Measurements from ENCODE around the gene ENC1.
"Not testable (repeated sequence)": the region's sequence is repeated elsewhere in the genome, so short reads cannot be mapped to it uniquely, and the experiment has no call there.

ENC1 gene

GRCh38 chr5:74684900-74685851 lies 44.6 kb upstream of the ENC1 start, which contains the start of gene HEXB:
Gene HEXB, plus strand, starts transcription at chr5:74685233. Its CDS starts 28 bp downstream, at chr5:74685261.
- peak within 1 kb of the TSS; percentile 78 for H3K9ac ChIP-seq (ENCODE audit: low read length)

GRCh38 chr5:74679966-74680365 lies 39.4 kb upstream of the ENC1 start:
- Histone ChIP-seq H3K4me3 (ENCODE audit: low read depth, low read length) (no peak overlapping the region), H2AFZ (ENCODE audit: insufficient read depth, low read length, poor library complexity) (no peak overlapping the region), H3K4me2 (ENCODE audit: low read length) (no peak overlapping the region), H2BK5ac (ENCODE audit: low read depth, low read length, poor library complexity) (no peak overlapping the region), H3K36me3 (ENCODE audit: control insufficient read depth in 1 of 2, insufficient read depth in 2 of 2, low read length in 2 of 2) (no peaks in the 10 kb centered on the region), H2AK5ac (ENCODE audit: low read length) (no peak overlapping the region), H2BK120ac (ENCODE audit: insufficient read depth, low read length, poor library complexity) (no peak overlapping the region), H3K79me2 (ENCODE audit: control insufficient read depth, insufficient read depth, low read length, poor library complexity) (no peaks in the 10 kb centered on the region), H3K27me3 (ENCODE audit: insufficient read depth, low read length) (no peaks in the 10 kb centered on the region), H2BK12ac (ENCODE audit: low read length) (no peak overlapping the region), H3K4me1 (ENCODE audit: control insufficient read depth in 1 of 2, insufficient read depth in 2 of 2, low read length in 2 of 2) (no peaks in the 10 kb centered on the region), H3K27ac (ENCODE audit: low read depth, low read length) (no peak overlapping the region), H3K79me1 (ENCODE audit: low read length) (no peaks in the 10 kb centered on the region), H4K8ac (ENCODE audit: low read depth, low read length) (no peak overlapping the region), H4K91ac (ENCODE audit: low read depth, low read length) (no peak overlapping the region), H3K14ac (ENCODE audit: low read length) (no peak overlapping the region), H3K9ac (ENCODE audit: low read length) (no peak overlapping the region), H4K12ac (ENCODE audit: low read depth, low read length) (no peak overlapping the region), H3K4ac (ENCODE audit: low read depth, low read length) (no peak overlapping the region), H3K9me3 (ENCODE audit: insufficient read depth, low read depth, low read length) (no peaks in the 10 kb centered on the region), H3K23ac (ENCODE audit: low read length) (no peak overlapping the region), H3K18ac (ENCODE audit: low read length) (no peak overlapping the region)
- no CpG with 5 or more reads among the region's 4 CpGs for whole genome bisulfite sequencing (ENCODE audit: extremely low coverage, insufficient coverage, insufficient read length)
- no peak for DNase-seq

More at GRCh38 chr5:74684900-74685851, 44.6 kb upstream of the ENC1 start, which contains the start of gene HEXB:
- no peak within 1 kb of the TSS for H2AK5ac ChIP-seq (ENCODE audit: low read length)
- peak; percentile 98 for DNase-seq
- H3K4me3 ChIP-seq (ENCODE audit: low read depth, low read length) = peak within 1 kb of the TSS; percentile 90
- no peak within 1 kb of the TSS for H3K27ac ChIP-seq (ENCODE audit: low read depth, low read length)
- H3K14ac ChIP-seq (ENCODE audit: low read length) = peak within 1 kb of the TSS; percentile 89
- H3K36me3 ChIP-seq (ENCODE audit: control insufficient read depth in 1 of 2, insufficient read depth in 2 of 2, low read length in 2 of 2) = peaks cover under 1% of the 10 kb centered on the region in 2 experiments
- H3K79me2 ChIP-seq (ENCODE audit: control insufficient read depth, insufficient read depth, low read length, poor library complexity) = peaks cover 5% of the 10 kb centered on the region
- H3K4me2 ChIP-seq (ENCODE audit: low read length) = peak within 1 kb of the TSS; percentile 70
- peak within 1 kb of the TSS; percentile 37 for H2BK12ac ChIP-seq (ENCODE audit: low read length)
- peak within 1 kb of the TSS; percentile 87 for H2AFZ ChIP-seq (ENCODE audit: insufficient read depth, low read length, poor library complexity)
- peak within 1 kb of the TSS; percentile 79 for H4K12ac ChIP-seq (ENCODE audit: low read depth, low read length)
- H4K8ac ChIP-seq (ENCODE audit: low read depth, low read length) = peak within 1 kb of the TSS; percentile 88
- H4K91ac ChIP-seq (ENCODE audit: low read depth, low read length) = peak within 1 kb of the TSS; percentile 69
- H2BK120ac ChIP-seq (ENCODE audit: insufficient read depth, low read length, poor library complexity) = peak within 1 kb of the TSS; percentile 86
- peaks cover 5% of the 10 kb centered on the region for H3K79me1 ChIP-seq (ENCODE audit: low read length)
- WGBS (ENCODE audit: extremely low coverage, insufficient coverage, insufficient read length) = no CpG with 5 or more reads among the region's 78 CpGs
- no peak within 1 kb of the TSS for H3K23ac ChIP-seq (ENCODE audit: low read length)
- no peaks in the 10 kb centered on the region for H3K27me3 ChIP-seq (ENCODE audit: insufficient read depth, low read length)
- peak within 1 kb of the TSS; percentile 26 for H3K4ac ChIP-seq (ENCODE audit: low read depth, low read length)
- H3K9me3 ChIP-seq (ENCODE audit: insufficient read depth, low read depth, low read length) = no peaks in the 10 kb centered on the region
- H2BK5ac ChIP-seq (ENCODE audit: low read depth, low read length, poor library complexity) = peak within 1 kb of the TSS; percentile 49
- H3K4me1 ChIP-seq (ENCODE audit: control insufficient read depth in 1 of 2, insufficient read depth in 2 of 2, low read length in 2 of 2) = peaks cover 2 to 6% of the 10 kb centered on the region in 2 experiments
- H3K18ac ChIP-seq (ENCODE audit: low read length) = peak within 1 kb of the TSS; percentile 93

DNA sequence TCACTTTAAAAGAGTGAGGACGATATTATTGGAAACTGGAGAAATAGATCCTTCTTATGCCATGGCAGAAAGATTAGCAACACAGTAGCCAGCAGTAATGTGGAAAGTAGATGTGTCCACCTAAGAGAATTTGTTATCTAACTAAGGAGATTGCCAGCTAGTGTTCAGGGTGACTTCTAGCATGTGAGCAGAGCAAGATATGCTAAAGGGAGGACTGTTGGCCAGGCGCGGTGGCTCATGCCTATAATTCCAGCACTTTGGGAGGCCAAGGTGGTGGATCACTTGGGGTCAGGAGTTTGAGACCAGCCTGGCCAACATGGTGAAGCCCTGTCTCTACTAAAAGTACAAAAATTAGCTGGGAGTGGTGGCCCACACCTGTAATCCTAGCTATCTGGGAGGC lies 38.8 kb upstream of the ENC1 start:
- not testable (repeated sequence) for H4K12ac ChIP-seq (ENCODE audit: low read depth, low read length); H3K79me1 ChIP-seq (ENCODE audit: low read length); H2AK5ac ChIP-seq (ENCODE audit: low read length); H4K8ac ChIP-seq (ENCODE audit: low read depth, low read length); H2BK5ac ChIP-seq (ENCODE audit: low read depth, low read length, poor library complexity); H3K14ac ChIP-seq (ENCODE audit: low read length); H3K79me2 ChIP-seq (ENCODE audit: control insufficient read depth, insufficient read depth, low read length, poor library complexity); H3K18ac ChIP-seq (ENCODE audit: low read length); DNase-seq; H3K27ac ChIP-seq (ENCODE audit: low read depth, low read length); H3K9ac ChIP-seq (ENCODE audit: low read length); H3K9me3 ChIP-seq (ENCODE audit: insufficient read depth, low read depth, low read length); H3K4me2 ChIP-seq (ENCODE audit: low read length); H3K4me1 ChIP-seq (ENCODE audit: control insufficient read depth in 1 of 2, insufficient read depth in 2 of 2, low read length in 2 of 2); H2BK12ac ChIP-seq (ENCODE audit: low read length); H3K4me3 ChIP-seq (ENCODE audit: low read depth, low read length); H2AFZ ChIP-seq (ENCODE audit: insufficient read depth, low read length, poor library complexity); H3K36me3 ChIP-seq (ENCODE audit: control insufficient read depth in 1 of 2, insufficient read depth in 2 of 2, low read length in 2 of 2); H4K91ac ChIP-seq (ENCODE audit: low read depth, low read length); H2BK120ac ChIP-seq (ENCODE audit: insufficient read depth, low read length, poor library complexity); H3K23ac ChIP-seq (ENCODE audit: low read length); H3K27me3 ChIP-seq (ENCODE audit: insufficient read depth, low read length); H3K4ac ChIP-seq (ENCODE audit: low read depth, low read length)
- no CpG with 5 or more reads among the region's 3 CpGs for WGBS (ENCODE audit: extremely low coverage, insufficient coverage, insufficient read length)

GRCh38 chr5:74678123-74678522 lies 37.6 kb upstream of the ENC1 start:
- not testable (repeated sequence) for H2BK120ac ChIP-seq (ENCODE audit: insufficient read depth, low read length, poor library complexity); H2BK5ac ChIP-seq (ENCODE audit: low read depth, low read length, poor library complexity); H3K18ac ChIP-seq (ENCODE audit: low read length); H3K4me1 ChIP-seq (ENCODE audit: control insufficient read depth in 1 of 2, insufficient read depth in 2 of 2, low read length in 2 of 2); DNase-seq; H4K12ac ChIP-seq (ENCODE audit: low read depth, low read length); H3K79me2 ChIP-seq (ENCODE audit: control insufficient read depth, insufficient read depth, low read length, poor library complexity); H3K27me3 ChIP-seq (ENCODE audit: insufficient read depth, low read length); H2AFZ ChIP-seq (ENCODE audit: insufficient read depth, low read length, poor library complexity); H3K4ac ChIP-seq (ENCODE audit: low read depth, low read length); H3K23ac ChIP-seq (ENCODE audit: low read length); H4K8ac ChIP-seq (ENCODE audit: low read depth, low read length); H3K36me3 ChIP-seq (ENCODE audit: control insufficient read depth in 1 of 2, insufficient read depth in 2 of 2, low read length in 2 of 2); H3K79me1 ChIP-seq (ENCODE audit: low read length); H3K4me2 ChIP-seq (ENCODE audit: low read length); H3K27ac ChIP-seq (ENCODE audit: low read depth, low read length); H3K9ac ChIP-seq (ENCODE audit: low read length); H3K4me3 ChIP-seq (ENCODE audit: low read depth, low read length); H3K9me3 ChIP-seq (ENCODE audit: insufficient read depth, low read depth, low read length); H3K14ac ChIP-seq (ENCODE audit: low read length); H4K91ac ChIP-seq (ENCODE audit: low read depth, low read length); H2BK12ac ChIP-seq (ENCODE audit: low read length); H2AK5ac ChIP-seq (ENCODE audit: low read length)
- no CpG with 5 or more reads among the region's 3 CpGs for WGBS (ENCODE audit: extremely low coverage, insufficient coverage, insufficient read length)
